ENCODE data around the gene SMOC2.
A peak's percentile ranks its signal among the peaks of the same experiment; 100 is the strongest.

- TF ChIP-seq CTCF (IDR thresholded peaks at IDR 0.05) (no peak), POLR2A (IDR thresholded peaks at IDR 0.05) (no peak), POLR2AphosphoS5 (IDR thresholded peaks at IDR 0.05) (peak; percentile 77)
These were observed 169.0 kb downstream of the SMOC2 start for GRCh38 chr6:168609914-168610490.
